Right atrium auricular region (tissue), 2 donors: ENCODE results near the gene MRPL2. TPM values are rescaled to one million over a fixed set of nuclear protein-coding genes. Genes with fewer than 3 reads are reported as not detected.
A peak's percentile ranks its signal among the peaks of the same experiment; 100 is the strongest.

Experiments
- DNase-seq: peaks from one replicate; pipeline ENCODE4 v3.0.0-alpha.2; 2019; ENCODE audit warnings: low spot score
- H3K27ac ChIP-seq, 2 donors: fragments of 200-600 bp; sonication (generic); 1 replicate in 1 of 2; 2 replicates in 1 of 2; pipeline ENCODE4 v1.5.1; 2016 to 2019
- H3K27me3 ChIP-seq, 2 donors: fragments of 200-600 bp; sonication (generic); one replicate each; pipeline versions ENCODE4 v1.5.1 to v1.6.0; 2017 to 2019
- H3K36me3 ChIP-seq: fragments of 200-600 bp; sonication (generic); one replicate; pipeline ENCODE4 v1.5.1; 2016
- H3K4me1 ChIP-seq, 2 donors: fragments of 200-600 bp; sonication (generic); one replicate each; pipeline versions ENCODE4 v1.5.1 to v1.6.0; 2017 to 2019
- H3K4me3 ChIP-seq, 2 donors: fragments of 200-600 bp; sonication (generic); 1 replicate in 1 of 2; 2 replicates in 1 of 2; pipeline ENCODE4 v1.5.1; 2017 to 2019; ENCODE audit warnings: mild to moderate bottlenecking in 1 of 2, moderate library complexity in 1 of 2
- H3K9me3 ChIP-seq, 2 donors: fragments of 200-600 bp; sonication (generic); one replicate each; pipeline ENCODE4 v1.5.1; 2019
- total RNA-seq, 2 donors: library from RNA; depleted of rRNA; stranded (reverse); fragments of >200 nt; gene quantifications; one replicate each; pipeline ENCODE4 v1.1.0, GENCODE V29; 2016
- TF ChIP-seq, protein P1 (sequence below), 2 donors: fragments of 200-600 bp; sonication (generic); IDR thresholded peaks; one replicate each; pipeline ENCODE4 v1.5.1; 2019; ENCODE audit warnings: antibody characterized with exemption in 2 of 2

The MRPL2 gene
- total RNA-seq, 2 donors from 2014 or later, result 37.0 to 41.0 TPM

DNA sequence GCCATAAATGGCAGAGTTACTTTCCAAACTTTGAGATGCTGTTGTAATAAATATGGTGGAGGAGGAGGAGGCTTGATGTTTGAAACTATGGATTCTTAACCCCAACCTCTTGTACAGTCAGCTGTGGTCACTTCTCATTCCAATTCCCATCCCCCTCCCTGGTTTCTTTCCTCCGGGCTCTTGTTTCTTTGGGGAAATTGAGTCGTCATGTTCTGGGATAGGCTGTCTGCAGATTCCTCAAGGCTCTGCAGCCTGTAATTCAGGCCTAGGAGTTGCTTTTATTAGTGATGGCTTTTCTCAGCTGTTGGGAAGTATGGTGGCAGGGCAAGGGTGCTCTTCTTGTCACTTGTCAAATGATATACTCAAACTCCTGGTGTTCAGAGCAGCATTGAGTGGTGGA, 19.5 kb upstream of the MRPL2 start:
- H3K36me3 ChIP-seq, result peaks cover 4% of the 10 kb centered on the region
- TF ChIP-seq, protein P1, sequence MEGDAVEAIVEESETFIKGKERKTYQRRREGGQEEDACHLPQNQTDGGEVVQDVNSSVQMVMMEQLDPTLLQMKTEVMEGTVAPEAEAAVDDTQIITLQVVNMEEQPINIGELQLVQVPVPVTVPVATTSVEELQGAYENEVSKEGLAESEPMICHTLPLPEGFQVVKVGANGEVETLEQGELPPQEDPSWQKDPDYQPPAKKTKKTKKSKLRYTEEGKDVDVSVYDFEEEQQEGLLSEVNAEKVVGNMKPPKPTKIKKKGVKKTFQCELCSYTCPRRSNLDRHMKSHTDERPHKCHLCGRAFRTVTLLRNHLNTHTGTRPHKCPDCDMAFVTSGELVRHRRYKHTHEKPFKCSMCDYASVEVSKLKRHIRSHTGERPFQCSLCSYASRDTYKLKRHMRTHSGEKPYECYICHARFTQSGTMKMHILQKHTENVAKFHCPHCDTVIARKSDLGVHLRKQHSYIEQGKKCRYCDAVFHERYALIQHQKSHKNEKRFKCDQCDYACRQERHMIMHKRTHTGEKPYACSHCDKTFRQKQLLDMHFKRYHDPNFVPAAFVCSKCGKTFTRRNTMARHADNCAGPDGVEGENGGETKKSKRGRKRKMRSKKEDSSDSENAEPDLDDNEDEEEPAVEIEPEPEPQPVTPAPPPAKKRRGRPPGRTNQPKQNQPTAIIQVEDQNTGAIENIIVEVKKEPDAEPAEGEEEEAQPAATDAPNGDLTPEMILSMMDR (IDR thresholded peaks at IDR 0.05), result no peak
- H3K4me3 ChIP-seq, result no peak overlapping the region
- H3K9me3 ChIP-seq, result no peaks in the 10 kb centered on the region
- no peak for DNase-seq
- H3K27me3 ChIP-seq, result no peaks in the 10 kb centered on the region
- no peak overlapping the region for H3K27ac ChIP-seq
- peaks cover 0 to 21% of the 10 kb centered on the region in 2 donors for H3K4me1 ChIP-seq

DNA sequence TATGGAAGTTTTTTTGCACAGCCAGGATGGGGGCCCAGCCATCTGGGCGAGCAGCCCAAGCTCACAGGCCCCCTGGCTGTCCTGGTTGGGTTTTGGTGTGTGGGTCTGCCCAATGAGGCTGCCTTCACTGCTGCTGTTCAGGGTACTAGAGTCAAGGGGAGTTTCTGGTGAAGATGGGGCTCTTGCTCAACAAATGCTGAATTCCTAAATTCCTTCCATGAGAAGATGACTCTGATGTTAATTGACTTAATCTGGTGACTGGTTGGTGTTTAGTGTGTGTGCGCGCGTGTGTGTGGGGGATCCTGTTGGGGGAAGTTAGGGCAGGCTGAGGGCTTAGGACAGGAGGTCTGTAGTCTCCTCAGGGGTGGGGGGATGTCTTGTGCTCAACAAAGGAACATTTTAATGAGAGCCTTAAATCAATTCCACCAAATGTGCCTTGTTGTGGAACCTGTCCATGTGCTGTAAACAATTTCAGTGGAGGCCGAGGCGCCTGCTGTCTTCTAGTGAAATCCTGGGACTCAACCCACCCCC, 18.8 kb upstream of the MRPL2 start:
- no peaks in the 10 kb centered on the region for H3K27me3 ChIP-seq
- no peak overlapping the region for H3K27ac ChIP-seq
- DNase-seq, result no peak
- no peak overlapping the region for H3K4me3 ChIP-seq
- H3K36me3 ChIP-seq, result peaks cover 10% of the 10 kb centered on the region
- no peaks in the 10 kb centered on the region for H3K9me3 ChIP-seq
- TF ChIP-seq, protein P1 (IDR thresholded peaks at IDR 0.05), result no peak
- H3K4me1 ChIP-seq, result peaks cover 0 to 21% of the 10 kb centered on the region in 2 donors

DNA sequence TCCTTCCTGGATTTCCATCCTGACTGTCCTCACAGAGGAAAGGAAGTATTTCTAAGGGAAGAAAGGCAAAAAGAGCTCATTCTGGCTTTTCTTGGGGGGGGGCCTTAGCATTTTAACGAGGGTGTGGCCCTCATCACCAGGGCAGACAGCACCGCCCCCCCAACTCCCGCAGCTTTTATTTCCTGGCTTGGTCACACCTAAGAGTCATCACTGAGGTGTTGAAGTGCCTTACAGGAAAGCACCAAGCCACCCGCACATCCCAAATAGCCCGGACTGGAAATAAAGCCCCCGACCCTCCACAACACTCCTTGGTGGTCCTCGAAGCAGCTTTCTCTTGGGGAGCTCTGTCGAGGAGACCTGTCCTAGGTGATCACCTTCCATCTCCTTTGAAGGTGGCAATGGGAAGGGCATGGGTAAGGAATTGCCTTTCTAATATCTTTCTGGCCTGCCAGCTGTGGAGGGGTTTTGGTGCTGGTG, 18.1 kb upstream of the MRPL2 start:
- Histone ChIP-seq H3K27me3 (no peaks in the 10 kb centered on the region), H3K4me3 (peak overlapping the region; percentile 59 to 64), H3K36me3 (peaks cover 17% of the 10 kb centered on the region), H3K9me3 (no peaks in the 10 kb centered on the region), H3K27ac (no peak overlapping the region), H3K4me1 (peaks cover 0 to 21% of the 10 kb centered on the region in 2 donors)
- TF ChIP-seq, protein P1 (IDR thresholded peaks at IDR 0.05), result no peak
- no peak for DNase-seq

DNA sequence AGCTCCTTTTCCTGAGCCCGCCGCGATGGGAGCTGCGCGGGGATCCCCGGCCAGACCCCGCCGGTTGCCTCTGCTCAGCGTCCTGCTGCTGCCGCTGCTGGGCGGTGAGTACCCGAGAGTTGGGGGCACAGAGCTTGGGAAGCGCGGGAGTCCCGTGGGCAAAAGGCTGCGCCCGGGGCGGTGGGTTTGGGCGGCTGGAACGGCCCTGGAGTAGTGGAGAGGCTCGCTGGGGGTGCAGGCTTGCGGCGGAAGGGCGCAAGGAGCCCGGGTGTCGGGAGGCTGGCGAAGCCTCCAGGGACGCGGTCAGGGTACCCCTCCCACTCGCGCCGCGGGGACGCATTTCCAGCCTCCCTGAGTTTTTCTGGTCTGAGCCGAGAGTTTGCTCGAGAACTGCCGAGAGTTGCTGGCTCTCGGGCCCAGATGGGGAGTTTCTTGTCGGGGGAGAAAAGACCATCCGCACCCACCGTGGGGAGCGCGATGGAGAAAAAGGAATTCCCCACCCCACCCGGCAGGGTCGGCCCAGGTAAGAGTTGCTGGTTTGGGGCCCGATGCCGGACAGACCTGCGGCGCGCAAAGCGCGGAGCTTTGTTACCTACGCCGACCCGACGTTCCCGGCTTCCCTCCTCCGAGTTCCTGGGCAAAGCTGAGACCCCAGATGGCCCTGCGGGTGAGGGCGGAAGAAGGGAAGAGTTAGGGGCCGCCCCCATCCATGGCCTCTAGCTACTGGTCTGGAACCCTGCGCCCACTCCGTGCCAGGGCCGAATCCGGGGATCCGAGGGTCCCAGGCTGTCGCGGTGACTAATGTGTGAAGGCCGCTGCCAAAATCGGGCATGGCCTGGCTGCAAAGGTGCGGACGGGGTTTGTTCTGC, 17.5 kb upstream of the MRPL2 start:
- no peak for DNase-seq
- H3K4me1 ChIP-seq, result peaks cover 0 to 21% of the 10 kb centered on the region in 2 donors
- no peaks in the 10 kb centered on the region for H3K27me3 ChIP-seq
- H3K4me3 ChIP-seq, result peak overlapping the region; percentile 59 to 64
- H3K36me3 ChIP-seq, result peaks cover 24% of the 10 kb centered on the region
- TF ChIP-seq, protein P1 (IDR thresholded peaks at IDR 0.05), result no peak
- no peaks in the 10 kb centered on the region for H3K9me3 ChIP-seq
- no peak overlapping the region for H3K27ac ChIP-seq

DNA sequence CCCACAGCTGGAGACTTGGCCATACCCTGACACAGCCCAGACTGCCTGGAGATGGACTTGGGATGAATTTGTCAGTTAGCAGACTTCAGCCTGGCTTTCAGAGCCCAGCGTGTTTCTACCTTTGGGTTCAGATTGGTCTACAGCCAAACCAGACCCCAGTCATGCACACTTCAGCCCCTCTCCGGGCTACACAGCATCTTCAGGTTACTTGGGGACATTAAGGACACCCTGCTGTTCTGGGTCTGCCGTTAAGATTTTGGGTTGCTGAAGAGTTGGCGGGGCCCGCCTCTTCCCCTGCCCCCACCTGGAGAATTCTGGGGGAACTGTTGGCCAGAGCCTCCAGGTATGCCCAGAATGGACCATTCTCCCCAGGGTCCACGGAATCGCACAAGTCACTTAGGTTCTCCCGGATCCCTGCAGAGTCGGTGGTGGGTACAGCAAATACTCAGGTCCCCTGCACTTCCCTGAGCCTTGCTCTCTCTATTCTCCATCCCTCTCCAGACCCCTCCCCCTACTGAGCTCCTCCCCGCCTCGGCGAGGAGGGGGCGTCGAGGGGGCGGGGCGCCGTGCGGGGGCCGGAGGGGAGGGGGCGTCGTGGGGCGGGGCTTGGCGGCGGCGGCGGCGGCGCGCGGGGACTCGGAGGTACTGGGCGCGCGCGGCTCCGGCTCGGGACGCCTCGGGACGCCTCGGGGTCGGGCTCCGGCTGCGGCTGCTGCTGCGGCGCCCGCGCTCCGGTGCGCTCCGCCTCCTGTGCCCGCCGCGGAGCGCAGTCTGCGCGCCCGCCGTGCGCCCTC, 16.6 kb upstream of the MRPL2 start, which contains the start of gene PTK7:
Gene PTK7 (plus strand): TSS at position 645 of the 794 bp plus-strand sequence. CDS start 175 bp downstream, outside the sequence.
- H3K4me3 ChIP-seq, result peak within 1 kb of the TSS; percentile 59 to 64
- DNase-seq, result no peak
- H3K4me1 ChIP-seq, result peaks cover 0 to 21% of the 10 kb centered on the region in 2 donors
- no peaks in the 10 kb centered on the region for H3K9me3 ChIP-seq
- H3K27me3 ChIP-seq, result no peaks in the 10 kb centered on the region
- TF ChIP-seq, protein P1 (IDR thresholded peaks at IDR 0.05), result no peak
- peaks cover 31% of the 10 kb centered on the region for H3K36me3 ChIP-seq
- H3K27ac ChIP-seq, result no peak within 1 kb of the TSS
